HepG2 (cell line): ENCODE measurements around the gene PCBP4. TPM values are rescaled to one million over a fixed set of nuclear protein-coding genes. Genes with fewer than 3 reads are reported as not detected.

Experiments
- ATAD3A ChIP-seq: sonication (generic); formaldehyde crosslinking; IDR thresholded peaks from 2 replicates; pipeline ENCODE4 v1.4.0; 2020; ENCODE audit warnings: missing genetic modification reagents
- CREM ChIP-seq, 2 experiments: sonication (generic) in 1 of 2; formaldehyde crosslinking in 1 of 2; IDR thresholded peaks; 2 replicates each; pipeline versions ENCODE4 v1.4.0 to v1.6.1; 2016 to 2020; ENCODE audit warnings: antibody characterized with exemption in 1 of 2, mild to moderate bottlenecking in 1 of 2, missing genetic modification reagents in 1 of 2
- FIP1L1 ChIP-seq: fragments of 200-400 bp; formaldehyde crosslinking; IDR thresholded peaks from 2 replicates; pipeline ENCODE4 v1.6.1; 2018; ENCODE audit warnings: low read depth, mild to moderate bottlenecking, low read length, moderate library complexity, borderline replicate concordance; ENCODE audit not compliant: insufficient read depth
- GABPA ChIP-seq, 2 experiments: IDR thresholded peaks; 2 replicates each; pipeline ENCODE4 v1.6.1; 2011 to 2016; ENCODE audit warnings: low read depth in 2 of 2, low read length in 1 of 2, missing biosample characterization in 1 of 2, missing genetic modification characterization in 1 of 2
- IRX3 ChIP-seq: sonication (generic); formaldehyde crosslinking; IDR thresholded peaks from 2 replicates; pipeline ENCODE4 v1.8.1; 2023; ENCODE audit warnings: mild to moderate bottlenecking, low read depth, missing genetic modification reagents, borderline replicate concordance
- JUN ChIP-seq: sonication (generic); formaldehyde crosslinking; IDR thresholded peaks from 2 replicates; pipeline ENCODE4 v1.4.0; 2020; ENCODE audit warnings: mild to moderate bottlenecking, missing genetic modification reagents
- MIXL1 ChIP-seq: IDR thresholded peaks from 2 replicates; pipeline ENCODE4 v1.6.1; 2016
- STAG1 ChIP-seq: sonication (generic); formaldehyde crosslinking; IDR thresholded peaks from 2 replicates; pipeline ENCODE4 v1.4.0; 2020; ENCODE audit warnings: missing genetic modification reagents
- TSC22D2 ChIP-seq: sonication (generic); formaldehyde crosslinking; IDR thresholded peaks from 2 replicates; pipeline ENCODE4 v1.5.1; 2020; ENCODE audit warnings: missing genetic modification reagents, mild to moderate bottlenecking, borderline replicate concordance
- ZNF136 ChIP-seq: sonication (generic); formaldehyde crosslinking; IDR thresholded peaks from 2 replicates; pipeline ENCODE4 v1.8.1; 2022; ENCODE audit warnings: low read depth, mild to moderate bottlenecking, moderate library complexity, missing genetic modification reagents
- ZNF30 ChIP-seq: sonication (generic); formaldehyde crosslinking; IDR thresholded peaks from 2 replicates; pipeline ENCODE4 v1.5.0; 2020; ENCODE audit warnings: mild to moderate bottlenecking, missing genetic modification reagents
- ZNF501 ChIP-seq: sonication (generic); formaldehyde crosslinking; IDR thresholded peaks from 2 replicates; pipeline ENCODE4 v1.5.1; 2020; ENCODE audit warnings: mild to moderate bottlenecking, moderate library complexity, missing genetic modification reagents
- ZNF569 ChIP-seq: sonication (generic); formaldehyde crosslinking; IDR thresholded peaks from 2 replicates; pipeline ENCODE4 v1.5.0; 2020; ENCODE audit warnings: mild to moderate bottlenecking, missing genetic modification reagents, moderate library complexity, borderline replicate concordance
- ZNF614 ChIP-seq: IDR thresholded peaks from 2 replicates; pipeline ENCODE4 v1.6.1; 2018; ENCODE audit warnings: missing biosample characterization, missing genetic modification reagents, inconsistent platforms, borderline replicate concordance
- polyA plus RNA-seq, 8 experiments: library from polyadenylated mRNA; depleted of rRNA in 3 of 8; stranded (reverse) in 7 of 8; unstranded in 1 of 8; fragments of >200 nt; fragmentation: Illumina TruSeq in 4 of 8; extraction: Trizol in 4 of 8; gene quantifications; 2 replicates each; pipeline versions ENCODE4 v1.2.1 to v1.2.3, GENCODE V29; 2011 to 2016; ENCODE audit warnings: low read depth in 4 of 8, missing spikeins in 1 of 8, mixed read lengths in 1 of 8; ENCODE audit not compliant: insufficient read depth in 1 of 8
- total RNA-seq, 5 experiments: library from RNA; depleted of rRNA; stranded (reverse); fragments of >200 nt; fragmentation: Illumina TruSeq; extraction: Trizol; gene quantifications; 2 replicates each; pipeline ENCODE4 v1.2.3, GENCODE V29; 2016; ENCODE audit warnings: low read depth in 1 of 5
- TF ChIP-seq, protein P1 (sequence below): sonication (generic); formaldehyde crosslinking; IDR thresholded peaks from 2 replicates; pipeline ENCODE4 v1.5.0; 2020; ENCODE audit warnings: mild to moderate bottlenecking, missing genetic modification reagents
- TF ChIP-seq, protein P2 (sequence below): sonication (generic); formaldehyde crosslinking; IDR thresholded peaks from 2 replicates; pipeline ENCODE4 v1.9.0; 2021; ENCODE audit warnings: mild to moderate bottlenecking, missing genetic modification reagents

Gene PCBP4
- total and polyA plus RNA-seq, 2 of the 13 experiments (the other 11 are each of a cell fraction or from before 2014, with no cell fraction given), result 36.8 to 51.3 TPM

DNA sequence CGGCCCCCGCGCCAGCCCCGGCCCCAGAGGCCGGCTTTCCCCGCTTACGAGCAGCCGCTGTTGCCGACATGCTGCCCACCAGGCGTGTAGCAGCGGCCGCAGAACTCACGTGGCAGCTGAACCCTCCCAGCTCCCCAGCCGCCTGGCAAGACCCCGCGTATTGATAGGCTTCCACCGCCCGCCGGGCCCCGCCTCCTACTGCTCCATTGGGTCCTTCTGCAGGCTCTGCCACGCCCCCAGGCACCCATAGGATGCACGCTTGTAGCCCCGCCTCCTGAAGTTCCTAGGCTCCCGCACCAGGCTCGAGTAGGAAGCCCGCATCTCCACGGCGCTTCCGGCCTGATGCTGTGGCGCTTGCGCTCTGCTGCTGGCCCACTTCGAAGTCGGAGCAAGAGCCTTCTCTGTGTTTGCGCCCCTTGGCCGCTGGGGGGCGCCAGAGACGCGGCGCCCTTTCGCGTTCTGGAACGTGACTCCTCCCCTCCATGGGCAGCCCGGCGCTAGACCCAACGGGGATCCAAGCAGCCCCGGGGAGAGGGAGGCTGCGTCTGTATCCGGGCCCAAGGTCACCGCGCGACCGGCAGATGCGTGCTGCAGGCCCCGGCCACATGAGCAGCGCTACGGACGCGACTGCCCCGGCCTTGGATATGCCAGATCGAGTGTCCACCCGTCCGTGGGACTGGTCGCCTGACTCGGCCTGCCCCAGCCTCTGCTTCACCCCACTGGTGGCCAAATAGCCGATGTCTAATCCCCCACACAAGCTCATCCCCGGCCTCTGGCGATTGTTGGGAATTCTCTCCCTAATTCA is 25.3 kb downstream of the PCBP4 start, which contains the start of the genes PARP3 and RRP9 (continued):
- TF ChIP-seq ZNF569 (peak; percentile 85; the same call in 1 of the 2 replicates), MIXL1 (no peak; the same call in none of the 2 replicates), STAG1 (peak; percentile 93), IRX3 (CRISPR knock-in tag) (no peak), ZNF136 (CRISPR knock-in tag) (no peak), ZNF501 (CRISPR knock-in tag) (peak; percentile 87), GABPA (IDR thresholded peaks at IDR 0.05; ENCODE audit: low read depth, low read length) (no peak), GABPA (CRISPR knock-in tag; IDR thresholded peaks at IDR 0.05; ENCODE audit: low read depth) (peak; percentile 89), JUN (CRISPR knock-in tag) (no peak; the same call in 1 of the 2 replicates), CREM (IDR thresholded peaks at IDR 0.05) (peak; percentile 63; the same call in 1 of the 2 replicates), CREM (CRISPR knock-in tag; IDR thresholded peaks at IDR 0.05) (no peak), TSC22D2 (CRISPR knock-in tag) (peak; percentile 46; the same call in 1 of the 2 replicates), ZNF30 (CRISPR knock-in tag) (no peak), FIP1L1 (0 out of 2 replicates have a peak, but pooled peaks have one; percentile 33), ATAD3A (peak; percentile 85; the same call in 1 of the 2 replicates), ZNF614 (CRISPR knock-in tag) (peak; percentile 79; the same call in 1 of the 2 replicates)
- TF ChIP-seq, protein P1, sequence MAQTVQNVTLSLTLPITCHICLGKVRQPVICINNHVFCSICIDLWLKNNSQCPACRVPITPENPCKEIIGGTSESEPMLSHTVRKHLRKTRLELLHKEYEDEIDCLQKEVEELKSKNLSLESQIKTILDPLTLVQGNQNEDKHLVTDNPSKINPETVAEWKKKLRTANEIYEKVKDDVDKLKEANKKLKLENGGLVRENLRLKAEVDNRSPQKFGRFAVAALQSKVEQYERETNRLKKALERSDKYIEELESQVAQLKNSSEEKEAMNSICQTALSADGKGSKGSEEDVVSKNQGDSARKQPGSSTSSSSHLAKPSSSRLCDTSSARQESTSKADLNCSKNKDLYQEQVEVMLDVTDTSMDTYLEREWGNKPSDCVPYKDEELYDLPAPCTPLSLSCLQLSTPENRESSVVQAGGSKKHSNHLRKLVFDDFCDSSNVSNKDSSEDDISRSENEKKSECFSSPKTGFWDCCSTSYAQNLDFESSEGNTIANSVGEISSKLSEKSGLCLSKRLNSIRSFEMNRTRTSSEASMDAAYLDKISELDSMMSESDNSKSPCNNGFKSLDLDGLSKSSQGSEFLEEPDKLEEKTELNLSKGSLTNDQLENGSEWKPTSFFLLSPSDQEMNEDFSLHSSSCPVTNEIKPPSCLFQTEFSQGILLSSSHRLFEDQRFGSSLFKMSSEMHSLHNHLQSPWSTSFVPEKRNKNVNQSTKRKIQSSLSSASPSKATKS (CRISPR knock-in tag), result no peak
- TF ChIP-seq, protein P2, sequence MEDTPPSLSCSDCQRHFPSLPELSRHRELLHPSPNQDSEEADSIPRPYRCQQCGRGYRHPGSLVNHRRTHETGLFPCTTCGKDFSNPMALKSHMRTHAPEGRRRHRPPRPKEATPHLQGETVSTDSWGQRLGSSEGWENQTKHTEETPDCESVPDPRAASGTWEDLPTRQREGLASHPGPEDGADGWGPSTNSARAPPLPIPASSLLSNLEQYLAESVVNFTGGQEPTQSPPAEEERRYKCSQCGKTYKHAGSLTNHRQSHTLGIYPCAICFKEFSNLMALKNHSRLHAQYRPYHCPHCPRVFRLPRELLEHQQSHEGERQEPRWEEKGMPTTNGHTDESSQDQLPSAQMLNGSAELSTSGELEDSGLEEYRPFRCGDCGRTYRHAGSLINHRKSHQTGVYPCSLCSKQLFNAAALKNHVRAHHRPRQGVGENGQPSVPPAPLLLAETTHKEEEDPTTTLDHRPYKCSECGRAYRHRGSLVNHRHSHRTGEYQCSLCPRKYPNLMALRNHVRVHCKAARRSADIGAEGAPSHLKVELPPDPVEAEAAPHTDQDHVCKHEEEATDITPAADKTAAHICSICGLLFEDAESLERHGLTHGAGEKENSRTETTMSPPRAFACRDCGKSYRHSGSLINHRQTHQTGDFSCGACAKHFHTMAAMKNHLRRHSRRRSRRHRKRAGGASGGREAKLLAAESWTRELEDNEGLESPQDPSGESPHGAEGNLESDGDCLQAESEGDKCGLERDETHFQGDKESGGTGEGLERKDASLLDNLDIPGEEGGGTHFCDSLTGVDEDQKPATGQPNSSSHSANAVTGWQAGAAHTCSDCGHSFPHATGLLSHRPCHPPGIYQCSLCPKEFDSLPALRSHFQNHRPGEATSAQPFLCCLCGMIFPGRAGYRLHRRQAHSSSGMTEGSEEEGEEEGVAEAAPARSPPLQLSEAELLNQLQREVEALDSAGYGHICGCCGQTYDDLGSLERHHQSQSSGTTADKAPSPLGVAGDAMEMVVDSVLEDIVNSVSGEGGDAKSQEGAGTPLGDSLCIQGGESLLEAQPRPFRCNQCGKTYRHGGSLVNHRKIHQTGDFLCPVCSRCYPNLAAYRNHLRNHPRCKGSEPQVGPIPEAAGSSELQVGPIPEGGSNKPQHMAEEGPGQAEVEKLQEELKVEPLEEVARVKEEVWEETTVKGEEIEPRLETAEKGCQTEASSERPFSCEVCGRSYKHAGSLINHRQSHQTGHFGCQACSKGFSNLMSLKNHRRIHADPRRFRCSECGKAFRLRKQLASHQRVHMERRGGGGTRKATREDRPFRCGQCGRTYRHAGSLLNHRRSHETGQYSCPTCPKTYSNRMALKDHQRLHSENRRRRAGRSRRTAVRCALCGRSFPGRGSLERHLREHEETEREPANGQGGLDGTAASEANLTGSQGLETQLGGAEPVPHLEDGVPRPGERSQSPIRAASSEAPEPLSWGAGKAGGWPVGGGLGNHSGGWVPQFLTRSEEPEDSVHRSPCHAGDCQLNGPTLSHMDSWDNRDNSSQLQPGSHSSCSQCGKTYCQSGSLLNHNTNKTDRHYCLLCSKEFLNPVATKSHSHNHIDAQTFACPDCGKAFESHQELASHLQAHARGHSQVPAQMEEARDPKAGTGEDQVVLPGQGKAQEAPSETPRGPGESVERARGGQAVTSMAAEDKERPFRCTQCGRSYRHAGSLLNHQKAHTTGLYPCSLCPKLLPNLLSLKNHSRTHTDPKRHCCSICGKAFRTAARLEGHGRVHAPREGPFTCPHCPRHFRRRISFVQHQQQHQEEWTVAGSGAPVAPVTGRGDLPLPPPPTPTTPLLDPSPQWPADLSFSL (CRISPR knock-in tag), result no peak
